Activated naive CD8-positive, alpha-beta T cell (primary cell): Measurements from ENCODE around the gene GTSE1.

Experiments
- H3K27ac Mint-ChIP-seq: one replicate; pipeline ENCODE4 v1.8.0; 2021; ENCODE audit warnings: mixed read lengths
- H3K27me3 Mint-ChIP-seq: one replicate; pipeline ENCODE4 v1.8.0; 2021; ENCODE audit warnings: mixed read lengths
- H3K36me3 Mint-ChIP-seq: one replicate; pipeline ENCODE4 v1.8.0; 2021; ENCODE audit warnings: mixed read lengths
- H3K4me1 Mint-ChIP-seq: one replicate; pipeline ENCODE4 v1.8.0; 2021; ENCODE audit warnings: low read depth, mixed read lengths
- H3K4me3 Mint-ChIP-seq: one replicate; pipeline ENCODE4 v1.8.0; 2021; ENCODE audit warnings: mild to moderate bottlenecking, mixed read lengths
- H3K9me3 Mint-ChIP-seq: one replicate; pipeline ENCODE4 v1.8.0; 2021; ENCODE audit warnings: low read depth, mixed read lengths

The GTSE1 gene

DNA sequence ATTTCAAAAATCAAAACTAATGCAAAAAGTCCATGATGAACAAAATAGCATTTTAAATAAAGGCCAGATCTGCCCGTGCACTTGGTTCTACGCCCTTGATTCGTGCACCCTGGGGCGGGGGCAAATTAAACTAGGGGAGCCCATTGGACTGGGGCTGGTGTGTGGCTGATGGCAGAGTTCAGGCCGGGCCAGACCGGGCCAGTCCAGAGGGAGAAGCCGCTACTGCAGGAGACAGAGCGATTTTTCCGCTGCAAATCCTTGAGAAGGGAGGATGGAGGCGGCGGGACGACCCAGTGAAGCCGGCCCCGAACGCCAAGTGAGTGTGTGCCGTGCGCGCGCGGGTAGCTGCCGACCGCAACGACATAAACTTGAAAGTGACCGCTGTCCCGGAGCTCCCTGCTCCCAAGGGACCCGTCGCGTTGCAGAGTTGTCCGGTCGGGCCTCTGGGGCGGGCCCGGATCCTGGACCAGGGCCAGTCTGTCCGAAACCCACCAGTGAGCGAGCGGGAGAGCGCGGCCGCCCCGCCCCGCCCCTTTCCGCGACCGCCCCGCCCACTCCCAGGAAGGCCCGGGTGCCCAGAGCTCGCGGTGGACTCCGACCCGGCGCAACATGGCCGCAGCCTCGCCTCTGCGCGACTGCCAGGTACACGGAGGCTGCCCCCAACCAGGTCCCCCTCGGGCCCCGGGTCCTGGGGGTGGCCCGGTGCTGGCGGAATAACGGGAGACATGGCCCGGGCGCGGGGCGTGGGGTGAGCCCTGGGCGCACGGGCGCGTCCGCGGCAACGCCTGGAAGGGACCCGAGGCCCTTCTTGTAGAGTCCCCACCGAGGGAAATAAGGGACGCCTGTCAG, 29.0 kb upstream of the GTSE1 start, which contains the start of gene TTC38:
Gene TTC38, plus strand, starts transcription at position 578 of the 849 bp plus-strand sequence. Its CDS starts 32 bp downstream, at position 610.
- Mint-ChIP-seq H3K9me3 (no peaks in the 10 kb centered on the region), H3K36me3 (no peaks in the 10 kb centered on the region), H3K27ac (no peak within 1 kb of the TSS), H3K4me3 (peak within 1 kb of the TSS; percentile 90), H3K27me3 (peaks cover 9% of the 10 kb centered on the region), H3K4me1 (peaks cover 11% of the 10 kb centered on the region)

DNA sequence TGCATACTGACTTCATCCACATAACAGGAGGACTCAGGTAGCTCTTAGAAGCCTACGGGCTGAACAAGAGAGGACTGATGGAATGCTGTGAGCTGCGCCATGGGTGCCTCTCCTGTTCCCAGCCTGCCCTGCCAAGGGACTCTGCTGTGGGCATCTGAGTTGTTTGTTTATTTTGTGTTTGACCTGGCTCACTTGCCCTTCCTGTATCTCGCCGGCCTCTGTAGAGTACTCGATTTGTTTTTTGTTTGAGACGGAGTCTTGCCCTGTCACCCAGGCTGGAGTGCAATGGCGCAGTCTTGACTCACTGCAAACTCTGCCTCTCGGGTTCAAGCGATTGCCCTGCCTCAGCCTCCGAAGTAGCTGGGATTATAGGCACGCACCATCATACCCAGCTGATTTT, 27.1 kb upstream of the GTSE1 start:
- no peak overlapping the region for H3K27ac Mint-ChIP-seq

DNA sequence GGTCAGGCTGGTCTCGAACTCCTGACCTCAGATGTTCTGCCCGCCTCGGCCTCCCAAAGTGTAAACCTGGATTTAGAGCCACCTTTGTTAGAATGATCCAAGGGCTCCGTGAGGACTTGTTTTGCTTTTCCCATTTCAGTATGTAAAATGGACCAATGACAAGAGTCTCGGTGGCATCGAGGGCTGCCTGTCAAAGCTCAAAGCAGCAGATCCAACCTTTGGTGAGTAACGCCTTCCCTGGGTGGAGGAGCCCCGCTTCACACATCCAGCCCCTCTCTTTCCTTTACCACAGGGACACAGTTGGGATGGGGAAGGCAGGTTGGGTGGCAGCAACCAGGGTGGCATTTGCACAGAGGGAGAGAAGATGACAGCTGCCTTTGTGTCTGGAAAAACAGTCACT, 24.5 kb upstream of the GTSE1 start:
- no peaks in the 10 kb centered on the region for H3K27me3 Mint-ChIP-seq
- H3K36me3 Mint-ChIP-seq: peaks cover 9% of the 10 kb centered on the region
- peaks cover 7% of the 10 kb centered on the region for H3K4me1 Mint-ChIP-seq
- no peak overlapping the region for H3K4me3 Mint-ChIP-seq
- no peaks in the 10 kb centered on the region for H3K9me3 Mint-ChIP-seq
- no peak overlapping the region for H3K27ac Mint-ChIP-seq

More for the DNA sequence above, 27.1 kb upstream of the GTSE1 start:
- Mint-ChIP-seq H3K4me1 (peaks cover 9% of the 10 kb centered on the region), H3K27me3 (peaks cover under 1% of the 10 kb centered on the region), H3K4me3 (peak overlapping the region; percentile 10), H3K36me3 (no peaks in the 10 kb centered on the region), H3K9me3 (no peaks in the 10 kb centered on the region)

DNA sequence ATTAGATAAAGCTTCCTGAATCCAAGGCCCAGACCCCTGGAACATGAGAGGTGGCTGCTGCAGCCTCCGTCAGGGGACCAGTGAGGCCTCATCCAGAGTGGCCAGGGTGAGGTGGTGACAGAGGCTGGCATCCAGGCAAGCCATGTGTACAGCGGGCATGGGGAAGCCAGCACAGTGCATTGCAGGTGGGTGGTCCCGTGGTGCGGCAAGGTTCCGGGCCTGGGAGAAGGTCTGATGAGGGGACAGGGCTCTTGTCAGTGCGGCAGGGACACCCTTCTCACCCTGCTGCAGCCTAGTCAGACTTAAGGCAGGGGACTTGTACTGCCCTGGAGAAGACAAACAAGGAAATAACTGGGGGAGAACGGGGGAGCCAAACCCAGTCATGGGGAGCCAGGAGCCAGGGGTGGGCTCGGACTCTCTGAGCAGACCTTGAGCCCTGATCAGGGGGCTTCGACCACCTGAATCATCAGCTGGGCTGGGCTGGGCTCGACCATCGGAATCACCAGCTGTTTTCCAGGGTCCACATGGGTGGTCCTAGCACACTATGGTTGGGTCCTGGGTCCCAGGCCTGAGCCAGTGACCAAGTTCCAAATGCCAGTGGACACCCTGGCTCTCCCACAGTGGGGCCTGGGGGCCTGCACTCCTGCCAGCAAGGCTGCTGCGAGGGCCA, 23.8 kb upstream of the GTSE1 start:
- H3K27ac Mint-ChIP-seq: no peak overlapping the region
- H3K36me3 Mint-ChIP-seq: peaks cover 9% of the 10 kb centered on the region
- no peaks in the 10 kb centered on the region for H3K27me3 Mint-ChIP-seq
- no peak overlapping the region for H3K4me3 Mint-ChIP-seq
- H3K9me3 Mint-ChIP-seq: no peaks in the 10 kb centered on the region
- H3K4me1 Mint-ChIP-seq: peaks cover 2% of the 10 kb centered on the region

DNA sequence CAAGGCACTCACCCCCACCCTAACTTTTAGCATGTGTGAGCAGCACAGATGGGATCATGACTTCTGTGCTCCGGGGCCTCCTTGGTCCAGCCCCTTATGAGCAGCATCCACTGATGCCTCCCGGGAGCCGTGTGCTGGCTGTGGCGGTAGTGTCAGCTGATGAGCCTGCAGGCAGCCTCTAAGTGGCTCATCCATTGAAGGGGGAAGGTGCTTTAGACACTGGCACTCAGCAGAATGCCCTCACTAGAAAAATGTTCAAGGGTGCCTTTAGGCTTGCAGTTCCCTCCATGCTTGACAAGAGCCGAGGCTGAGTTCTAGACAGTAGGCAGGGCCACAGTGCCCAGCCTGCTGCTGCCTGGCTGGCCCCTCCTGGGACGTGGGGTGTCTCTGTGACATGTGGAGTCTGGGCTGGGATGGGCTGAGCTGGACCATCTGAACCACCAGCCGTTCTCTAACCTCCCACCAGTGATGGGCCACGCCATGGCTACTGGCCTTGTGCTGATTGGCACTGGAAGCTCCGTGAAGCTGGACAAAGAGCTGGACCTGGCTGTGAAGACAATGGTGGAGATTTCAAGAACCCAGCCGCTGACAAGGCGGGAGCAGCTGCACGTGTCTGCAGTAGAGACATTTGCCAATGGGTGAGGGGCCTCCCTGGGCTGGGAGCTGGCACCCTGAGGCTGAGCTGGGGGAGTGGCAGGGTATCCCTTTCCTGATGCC, 23.1 kb upstream of the GTSE1 start:
- Mint-ChIP-seq H3K4me3 (no peak overlapping the region), H3K36me3 (peaks cover 9% of the 10 kb centered on the region)

DNA sequence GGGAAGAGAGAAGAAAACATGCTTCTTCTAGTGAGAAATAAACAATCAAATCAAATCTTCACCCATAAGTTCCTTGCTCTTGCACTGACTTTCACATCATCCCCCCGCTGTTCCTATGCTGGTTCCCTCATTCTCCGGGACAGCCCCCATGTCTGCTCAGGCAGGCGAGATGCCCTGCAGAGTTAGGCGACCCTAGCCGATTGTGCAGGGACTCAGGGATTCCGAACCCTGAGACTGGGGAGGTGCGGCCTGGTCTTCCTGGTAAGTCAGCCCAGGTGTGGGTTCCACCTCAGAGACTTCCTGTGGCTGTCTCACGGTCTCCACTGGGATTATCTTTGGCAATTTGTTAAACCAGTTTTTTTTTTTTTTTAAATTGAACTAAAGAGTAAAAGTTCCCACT, 22.3 kb upstream of the GTSE1 start:
- Mint-ChIP-seq H3K36me3 (peaks cover 9% of the 10 kb centered on the region), H3K27me3 (no peaks in the 10 kb centered on the region), H3K4me1 (no peaks in the 10 kb centered on the region), H3K27ac (no peak overlapping the region), H3K4me3 (no peak overlapping the region), H3K9me3 (no peaks in the 10 kb centered on the region)

More for the DNA sequence above, 23.1 kb upstream of the GTSE1 start:
- no peaks in the 10 kb centered on the region for H3K27me3 Mint-ChIP-seq
- H3K27ac Mint-ChIP-seq: no peak overlapping the region
- no peaks in the 10 kb centered on the region for H3K4me1 Mint-ChIP-seq
- no peaks in the 10 kb centered on the region for H3K9me3 Mint-ChIP-seq

DNA sequence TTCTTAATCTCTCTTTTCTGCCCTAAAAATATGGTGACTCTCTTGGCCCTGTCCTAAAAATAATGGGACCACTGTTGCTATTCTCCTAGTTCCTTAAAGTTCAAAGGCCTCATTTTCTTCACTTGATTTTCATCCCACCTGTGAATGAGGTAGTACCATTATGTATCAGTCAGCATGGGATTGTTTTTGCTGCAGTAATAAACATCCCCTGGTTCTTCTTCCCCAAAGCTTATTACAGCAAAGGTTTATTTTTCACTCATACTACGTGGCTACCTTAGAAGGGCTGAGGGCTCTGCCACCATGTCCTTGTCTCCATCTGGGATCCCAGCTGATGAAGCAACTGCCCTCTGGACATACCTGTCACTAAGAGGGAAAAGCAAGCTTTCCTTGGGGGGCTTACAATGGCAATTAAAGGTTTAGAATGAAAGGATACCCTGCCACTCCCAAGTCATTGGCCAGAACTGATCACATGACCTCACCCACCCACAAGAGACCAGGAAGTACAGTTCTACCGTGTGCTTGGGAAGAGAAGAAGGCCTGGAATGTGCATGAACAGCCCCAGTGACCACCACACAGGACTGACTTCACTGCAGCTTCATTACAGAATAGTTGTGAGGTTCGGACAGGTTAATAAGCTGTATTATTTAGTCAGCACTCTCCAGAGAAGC, 21.1 kb upstream of the GTSE1 start:
- Mint-ChIP-seq H3K4me3 (no peak overlapping the region), H3K4me1 (no peaks in the 10 kb centered on the region), H3K27me3 (no peaks in the 10 kb centered on the region), H3K27ac (no peak overlapping the region), H3K9me3 (no peaks in the 10 kb centered on the region), H3K36me3 (peaks cover 9% of the 10 kb centered on the region)

DNA sequence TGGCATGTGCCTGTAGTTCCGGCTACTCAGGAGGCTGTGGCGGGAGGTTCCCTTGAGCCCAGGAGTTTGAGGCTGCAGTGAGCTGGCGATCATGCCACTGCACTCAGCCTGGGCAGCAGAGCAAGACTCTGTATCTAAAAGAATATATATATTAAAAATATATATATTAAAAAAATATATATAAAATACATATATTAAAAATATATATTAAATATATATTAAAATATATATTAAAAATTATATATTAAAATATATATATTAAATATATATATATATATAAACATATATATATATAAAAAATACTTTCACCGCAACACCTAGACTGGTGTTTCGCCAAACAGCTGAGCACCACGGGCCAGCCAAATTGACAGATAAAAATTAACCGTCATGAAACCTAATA, 20.1 kb upstream of the GTSE1 start:
- Mint-ChIP-seq H3K4me1 (no peaks in the 10 kb centered on the region), H3K27me3 (no peaks in the 10 kb centered on the region), H3K9me3 (no peaks in the 10 kb centered on the region), H3K27ac (no peak overlapping the region), H3K4me3 (no peak overlapping the region), H3K36me3 (peaks cover 9% of the 10 kb centered on the region)

DNA sequence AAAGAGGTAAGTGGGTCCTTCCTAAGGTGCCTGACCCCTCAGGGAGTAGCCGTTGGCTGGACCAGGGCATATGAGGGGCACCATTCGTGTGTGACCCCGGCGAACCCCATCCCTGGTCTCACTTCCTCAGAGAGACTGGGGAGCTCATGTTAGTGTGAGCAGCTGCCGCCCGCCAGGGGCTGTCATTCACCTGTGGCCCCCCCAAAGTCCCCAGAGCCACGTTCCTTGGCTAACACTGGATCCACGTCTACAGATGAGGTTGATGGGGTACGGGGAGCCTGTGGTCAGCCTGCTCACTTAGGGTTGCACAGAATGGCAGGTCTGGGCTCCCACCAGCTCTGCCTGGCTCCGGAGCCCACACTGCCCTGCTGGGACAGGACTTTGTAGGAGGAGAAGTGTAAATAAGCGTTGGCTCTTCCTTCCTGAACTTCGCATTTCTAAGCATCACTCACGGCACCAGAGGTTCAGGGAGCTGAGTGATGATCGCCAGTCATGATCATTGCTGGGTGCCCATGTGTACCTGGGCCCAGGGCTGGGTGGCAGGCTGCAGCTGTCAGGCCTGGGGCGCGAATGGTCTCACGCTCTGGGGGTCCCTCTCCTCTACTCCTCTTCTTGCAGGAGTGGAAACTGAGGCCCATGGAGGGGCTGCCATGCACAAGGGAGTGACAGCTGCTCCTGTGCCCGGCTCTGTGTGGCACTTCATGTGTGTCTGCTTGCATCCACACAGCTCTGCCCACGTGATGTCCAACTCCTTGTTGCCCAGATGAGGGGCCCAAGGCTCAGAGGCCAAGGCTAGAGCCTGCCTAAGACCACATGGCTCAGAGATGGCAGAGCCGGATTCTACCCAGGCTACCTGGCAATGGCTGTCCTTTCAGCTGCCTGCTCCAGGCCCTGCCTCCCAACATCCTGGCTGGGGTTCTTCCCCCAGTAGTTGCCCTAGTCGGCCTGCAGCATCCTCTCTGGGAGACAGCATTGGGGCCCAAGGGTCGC, 17.7 kb upstream of the GTSE1 start:
- H3K36me3 Mint-ChIP-seq: peaks cover 9% of the 10 kb centered on the region
- no peak overlapping the region for H3K4me3 Mint-ChIP-seq
- H3K27me3 Mint-ChIP-seq: no peaks in the 10 kb centered on the region
- no peaks in the 10 kb centered on the region for H3K4me1 Mint-ChIP-seq
- H3K9me3 Mint-ChIP-seq: no peaks in the 10 kb centered on the region
- no peak overlapping the region for H3K27ac Mint-ChIP-seq

DNA sequence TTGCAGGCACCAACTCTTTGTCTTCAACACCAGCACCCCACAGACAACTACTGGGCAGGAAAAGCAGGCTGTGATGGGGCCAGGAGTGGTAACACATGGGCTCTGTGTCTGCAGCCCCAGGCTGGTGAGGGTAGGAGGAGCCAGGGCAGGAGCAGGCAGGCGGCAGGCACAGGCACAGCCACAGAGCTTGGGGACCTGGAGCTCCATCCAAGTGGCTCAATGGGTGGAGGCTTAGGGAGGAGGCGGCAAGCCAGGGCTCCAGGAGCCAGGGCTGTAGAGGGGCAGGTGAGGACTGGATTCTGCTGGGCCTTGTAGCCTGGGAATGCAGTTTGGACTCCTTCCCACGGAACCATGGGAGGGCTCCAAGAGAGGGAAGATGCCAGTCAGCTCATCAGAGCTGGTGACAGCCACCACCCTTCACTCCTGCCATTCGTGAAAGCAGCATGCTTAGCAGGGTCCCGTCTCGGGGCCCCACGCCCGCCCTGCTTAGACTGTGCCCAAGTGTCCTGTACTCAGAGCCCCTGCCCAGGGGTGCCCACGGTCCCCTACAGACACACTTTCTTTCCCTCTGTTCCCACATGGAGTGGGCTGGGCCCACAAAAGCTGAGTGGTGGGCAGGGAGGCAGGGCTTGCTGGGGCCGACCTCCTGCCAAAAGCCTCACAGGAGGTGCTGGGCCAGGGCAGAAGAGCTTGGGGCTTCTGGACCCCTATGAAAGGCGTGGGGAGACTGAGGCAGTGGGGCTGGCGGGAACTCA, 16.4 kb upstream of the GTSE1 start:
- Mint-ChIP-seq H3K27ac (no peak overlapping the region), H3K36me3 (peaks cover 9% of the 10 kb centered on the region), H3K4me3 (no peak overlapping the region), H3K27me3 (no peaks in the 10 kb centered on the region), H3K9me3 (no peaks in the 10 kb centered on the region), H3K4me1 (no peaks in the 10 kb centered on the region)

DNA sequence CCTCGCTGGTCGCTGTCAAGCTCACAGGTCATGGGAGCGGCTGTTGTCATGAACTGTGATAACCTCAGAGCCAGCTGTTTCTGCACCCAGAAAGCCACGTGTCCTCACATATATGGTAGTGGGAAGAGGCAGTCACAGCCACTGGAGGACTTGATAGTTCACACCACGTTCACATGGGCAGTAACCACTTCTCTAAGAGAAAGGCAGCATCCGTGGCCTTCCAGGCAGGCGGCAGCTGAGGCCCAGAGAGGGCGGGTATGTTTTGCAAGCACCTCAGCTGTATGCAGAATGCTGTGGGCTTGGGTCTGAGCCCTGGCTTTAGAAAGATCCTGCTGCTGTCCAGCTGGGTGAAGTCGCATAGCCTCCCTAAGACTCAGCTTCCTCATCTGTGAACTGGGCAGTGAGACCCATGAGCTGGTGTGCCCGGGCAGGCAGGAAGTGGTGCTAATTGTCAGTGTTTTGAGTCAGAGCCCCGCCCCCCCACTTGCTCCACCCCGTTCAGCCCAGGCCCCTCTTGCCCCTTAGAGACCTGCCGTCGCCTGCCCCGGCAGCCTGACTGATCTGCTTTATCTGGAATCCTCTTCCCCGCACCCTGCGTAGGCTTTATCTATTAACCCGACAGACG, 15.6 kb upstream of the GTSE1 start:
- no peak overlapping the region for H3K4me3 Mint-ChIP-seq
- H3K4me1 Mint-ChIP-seq: no peaks in the 10 kb centered on the region
- H3K9me3 Mint-ChIP-seq: no peaks in the 10 kb centered on the region
- no peak overlapping the region for H3K27ac Mint-ChIP-seq
- H3K36me3 Mint-ChIP-seq: peaks cover 3% of the 10 kb centered on the region
- no peaks in the 10 kb centered on the region for H3K27me3 Mint-ChIP-seq

DNA sequence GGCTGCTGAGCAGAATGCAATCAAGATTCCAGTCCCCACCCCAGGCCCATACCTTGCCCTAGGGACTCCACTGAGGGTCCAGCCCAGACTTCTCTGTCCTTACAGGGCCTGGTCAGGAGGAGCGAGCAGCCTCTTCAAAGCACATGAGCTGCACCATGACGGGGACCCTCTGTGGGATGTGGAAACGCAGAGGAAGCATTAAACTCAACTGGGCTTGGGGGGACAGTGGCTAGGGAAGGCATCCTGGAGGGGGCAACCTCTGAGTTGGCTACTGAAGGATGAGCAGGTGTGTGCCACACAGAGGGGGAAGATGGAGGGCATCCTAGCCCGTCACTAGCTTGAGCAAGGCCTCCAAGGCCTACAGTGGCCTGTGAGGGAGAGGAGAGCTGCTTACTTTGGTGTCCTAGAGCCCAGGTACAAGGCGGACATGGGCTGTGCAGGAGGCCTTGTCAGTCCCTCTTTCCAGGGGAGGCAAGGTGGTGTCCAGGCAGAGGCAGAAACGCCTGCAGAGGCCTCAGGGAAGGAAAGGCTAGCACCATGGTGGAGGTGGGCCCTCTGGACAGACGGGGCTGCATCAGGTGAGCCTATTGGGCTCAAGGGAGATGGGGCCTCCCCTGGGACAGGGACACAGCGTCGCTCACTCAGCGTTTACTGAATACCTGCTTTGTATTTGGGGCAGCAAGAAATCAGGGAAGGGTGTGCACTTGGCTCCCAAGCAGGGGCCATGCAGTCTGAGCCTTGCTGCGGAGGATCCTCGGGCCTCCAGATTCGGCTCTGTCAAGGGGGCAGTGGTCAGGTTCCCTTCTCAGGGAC, 14.6 kb upstream of the GTSE1 start:
- no peak overlapping the region for H3K4me3 Mint-ChIP-seq
- H3K36me3 Mint-ChIP-seq: peaks cover under 1% of the 10 kb centered on the region

More for the DNA sequence above, 14.6 kb upstream of the GTSE1 start:
- Mint-ChIP-seq H3K27me3 (no peaks in the 10 kb centered on the region), H3K9me3 (no peaks in the 10 kb centered on the region), H3K4me1 (no peaks in the 10 kb centered on the region), H3K27ac (no peak overlapping the region)
